NCI-H2107 (cell line): ENCODE data around the gene TESK1.
"Not testable (repeated sequence)": the region's sequence is repeated elsewhere in the genome, so short reads cannot be mapped to it uniquely, and the experiment has no call there.

Experiments used
- DNase-seq: peaks from one replicate; lab custom pipeline; 2025; lab: John Stamatoyannopoulos, UW

TESK1 gene

GRCh38 chr9:35604578-35605350 lies at the start of gene TESK1:
Gene TESK1 (plus strand): TSS chr9:35605262. CDS start chr9:35605620, 358 bp downstream.
- DNase-seq: no peak

GRCh38 chr9:35555881-35556280 lies 49.2 kb upstream of the TESK1 start:
- no peak for DNase-seq

DNA sequence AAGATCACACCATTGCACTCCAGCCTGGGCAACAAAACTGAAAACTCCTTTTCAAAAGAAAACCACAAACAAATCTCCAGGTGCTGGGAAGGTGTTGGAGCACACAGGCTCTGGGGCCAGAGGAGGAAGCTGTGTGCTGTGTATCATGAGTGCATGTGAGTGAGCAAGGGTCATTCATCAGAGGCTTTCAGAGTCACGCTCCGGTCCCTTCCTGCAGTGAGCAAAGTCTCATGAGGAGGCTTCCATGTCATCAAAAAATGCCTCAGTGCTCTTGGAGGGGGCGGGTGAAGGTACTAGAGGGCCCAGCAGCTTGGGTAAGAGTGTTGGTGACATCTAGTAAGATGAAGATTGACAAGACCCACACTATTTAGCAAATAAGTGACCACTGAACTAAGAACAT lies 48.3 kb upstream of the TESK1 start:
- DNase-seq: no peak

- DNase-seq: no peak
These were observed 47.7 kb upstream of the TESK1 start for GRCh38 chr9:35557320-35557719.

- DNase-seq: no peak
These were observed 46.9 kb upstream of the TESK1 start for GRCh38 chr9:35558185-35558584.

DNA sequence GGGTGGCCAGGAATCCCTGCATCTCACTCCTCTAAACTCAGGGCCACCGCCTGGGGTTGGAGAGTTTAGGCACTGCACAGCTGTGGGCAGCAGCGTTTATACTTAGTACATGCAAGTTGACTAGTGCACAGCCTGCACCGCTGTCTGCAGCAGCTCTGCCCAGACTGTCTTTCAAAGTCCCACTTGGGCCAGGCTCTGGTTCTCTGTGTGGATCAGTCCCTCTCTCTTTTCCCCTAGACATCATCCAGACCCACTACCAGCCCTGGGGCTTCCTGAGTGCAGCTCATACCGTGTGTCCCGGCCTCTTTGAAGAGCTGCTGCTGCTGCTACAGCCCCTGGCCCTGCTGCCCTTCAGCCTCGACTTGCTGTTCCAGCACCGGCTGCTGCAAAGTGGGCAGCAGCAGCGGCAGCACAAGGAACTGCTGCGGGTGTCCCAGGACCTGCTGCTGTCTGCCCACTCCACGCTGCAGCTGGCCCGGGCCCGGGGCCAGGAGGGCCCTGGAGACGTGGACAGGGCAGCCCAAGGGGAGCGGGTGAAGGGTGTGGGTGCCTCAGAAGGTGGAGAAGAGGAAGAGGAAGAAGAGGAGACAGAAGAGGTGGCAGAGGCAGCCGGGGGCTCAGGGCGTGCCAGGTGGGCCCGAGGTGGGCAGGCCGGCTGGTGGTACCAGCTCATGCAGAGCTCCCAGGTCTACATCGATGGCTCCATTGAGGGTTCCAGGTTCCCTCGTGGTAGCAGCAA lies 45.1 kb upstream of the TESK1 start:
- DNase-seq: no peak

DNA sequence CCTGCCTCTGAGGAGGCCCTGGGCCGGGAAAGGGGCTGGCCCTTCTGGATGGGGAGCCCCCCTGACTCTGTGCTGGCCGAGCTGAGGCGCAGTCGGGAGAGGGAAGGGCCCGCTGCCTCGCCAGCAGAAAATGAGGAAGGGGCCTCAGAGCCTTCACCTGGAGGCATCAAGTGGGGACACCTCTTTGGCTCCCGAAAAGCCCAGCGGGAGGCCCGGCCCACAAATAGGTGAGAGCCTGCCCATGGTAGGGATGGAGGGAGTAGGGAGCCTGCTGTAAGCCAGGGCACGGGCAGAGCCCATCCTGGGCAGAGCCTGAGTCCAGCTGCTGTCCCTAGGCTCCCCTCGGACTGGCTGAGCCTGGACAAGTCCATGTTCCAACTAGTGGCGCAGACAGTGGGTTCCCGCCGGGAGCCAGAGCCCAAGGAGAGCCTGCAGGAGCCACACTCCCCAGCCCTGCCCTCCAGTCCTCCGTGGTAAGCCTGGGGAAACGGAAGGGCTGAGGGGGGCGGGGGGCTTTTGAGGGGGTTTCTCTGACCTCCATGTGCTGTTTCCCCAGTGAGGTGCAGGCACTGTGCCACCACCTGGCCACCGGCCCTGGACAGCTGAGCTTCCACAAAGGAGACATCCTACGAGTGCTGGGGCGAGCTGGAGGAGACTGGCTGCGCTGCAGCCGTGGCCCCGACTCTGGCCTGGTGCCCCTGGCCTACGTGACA lies 44.3 kb upstream of the TESK1 start:
- DNase-seq: no peak

GRCh38 chr9:35561468-35562261 lies 43.4 kb upstream of the TESK1 start:
- DNase-seq: no peak

- no peak for DNase-seq
These were observed 41.9 kb upstream of the TESK1 start for GRCh38 chr9:35562895-35563780.

DNA sequence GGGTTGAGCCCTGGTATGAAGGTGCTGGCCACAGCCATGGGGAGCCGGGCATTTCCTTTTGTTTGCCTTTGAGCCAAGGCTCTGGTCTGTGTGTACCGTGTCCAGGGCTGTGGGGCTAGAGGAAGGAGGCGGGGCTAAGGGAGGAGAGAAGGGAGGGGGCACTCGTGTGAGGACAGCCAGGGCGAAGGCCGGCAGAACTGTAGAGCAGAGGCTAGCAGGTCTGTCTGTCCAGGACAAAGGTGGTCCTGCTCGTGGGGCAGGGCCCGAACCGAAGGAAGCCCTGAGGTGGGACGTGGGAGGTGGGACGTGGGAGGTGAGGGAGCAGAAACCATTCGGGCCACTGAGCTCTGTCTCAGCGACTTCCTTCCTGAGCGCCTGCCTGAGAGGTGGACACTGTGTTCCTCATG lies 41.3 kb upstream of the TESK1 start:
- no peak for DNase-seq

- DNase-seq: no peak
These were observed 40.4 kb upstream of the TESK1 start for GRCh38 chr9:35564658-35565061.

GRCh38 chr9:35566417-35566816 lies 38.6 kb upstream of the TESK1 start:
- no peak for DNase-seq

- DNase-seq: no peak
These were observed 36.9 kb upstream of the TESK1 start for GRCh38 chr9:35568196-35568595.

DNA sequence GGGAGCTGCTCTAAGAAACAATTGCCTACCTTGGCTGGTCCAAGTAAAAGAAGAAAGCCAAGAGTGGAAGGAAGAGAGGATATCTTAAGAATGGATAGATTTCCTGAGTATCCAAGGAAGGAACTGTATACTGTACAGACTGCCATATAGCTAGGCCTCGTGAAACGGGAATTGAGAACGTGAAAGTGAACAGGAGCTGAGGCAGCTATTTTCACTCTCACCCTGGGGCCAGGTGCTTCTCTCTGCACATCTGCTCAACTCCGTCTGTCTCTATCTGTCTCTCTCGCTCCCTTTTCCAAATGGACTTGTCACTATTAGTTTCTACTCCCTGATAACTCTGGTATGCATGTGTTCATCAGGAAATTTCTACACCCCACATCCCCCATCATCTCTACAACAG lies 35.9 kb upstream of the TESK1 start:
- DNase-seq: no peak

- DNase-seq: no peak
These were observed 34.2 kb upstream of the TESK1 start for GRCh38 chr9:35570709-35571504.

DNA sequence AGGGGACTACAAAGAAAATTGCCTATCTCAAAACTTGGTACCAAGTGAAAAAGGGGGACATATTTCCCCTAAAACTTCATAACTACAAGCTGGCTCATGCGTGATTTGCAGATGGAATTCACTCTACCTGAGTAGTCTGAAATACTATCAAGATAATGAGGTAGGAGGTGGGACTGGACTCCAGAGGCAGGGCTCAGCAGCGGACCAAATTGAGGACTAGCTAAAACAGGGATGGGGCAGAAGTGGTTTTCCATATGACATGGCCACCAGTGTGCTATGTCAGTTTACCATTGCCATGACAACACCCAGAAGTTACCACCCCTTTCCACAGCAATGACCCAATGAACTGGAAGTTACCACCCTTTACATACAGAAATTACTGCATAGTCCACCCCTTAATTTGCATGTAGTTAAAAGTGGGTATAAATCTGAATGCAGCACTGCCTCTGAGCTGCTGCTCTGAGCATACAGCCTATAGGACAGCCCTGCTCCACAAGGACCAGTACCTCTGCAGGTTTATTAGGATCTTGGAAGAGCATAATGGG lies 30.4 kb upstream of the TESK1 start:
- DNase-seq: no peak

DNA sequence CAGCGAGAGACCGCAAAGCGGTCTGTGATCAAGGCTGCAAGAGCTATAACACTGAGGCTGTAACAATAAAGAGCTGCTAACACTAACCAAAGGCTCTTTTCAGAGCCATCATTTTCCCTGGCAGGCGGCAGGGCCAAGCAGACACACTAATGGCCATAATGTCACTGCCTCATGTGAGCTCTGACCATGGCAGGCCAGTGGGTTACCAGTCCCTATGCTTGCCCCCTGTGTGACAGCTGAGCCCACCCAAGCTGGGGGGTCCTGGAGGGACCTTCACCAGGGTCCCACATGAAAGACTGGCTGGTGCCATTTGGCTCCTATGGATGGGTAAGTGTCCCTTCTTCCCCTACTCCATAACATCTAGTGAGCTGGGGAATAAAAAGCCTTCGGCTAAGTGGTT lies 29.6 kb upstream of the TESK1 start:
- DNase-seq: no peak

DNA sequence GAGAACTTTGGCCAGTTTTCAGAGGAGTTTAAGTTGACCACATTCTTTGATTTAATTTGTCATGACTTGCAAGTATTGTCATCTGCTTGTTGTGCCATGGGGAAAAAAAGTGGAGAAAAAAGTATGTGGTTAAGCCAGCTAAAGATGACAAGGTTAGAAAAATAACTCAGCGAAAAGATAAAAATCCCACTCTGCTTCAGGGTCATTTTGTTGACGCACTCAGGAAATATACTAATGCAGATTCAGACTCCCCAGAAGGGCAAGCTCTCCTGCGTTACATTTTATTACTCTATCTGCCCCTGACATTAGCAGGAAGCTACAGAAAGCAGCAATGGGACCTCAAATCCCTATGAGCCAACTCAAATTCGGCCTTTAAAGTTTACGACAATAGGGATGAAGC lies 27.6 kb upstream of the TESK1 start:
- DNase-seq: no peak

GRCh38 chr9:35579130-35579529 lies 25.9 kb upstream of the TESK1 start:
- no peak for DNase-seq

DNA sequence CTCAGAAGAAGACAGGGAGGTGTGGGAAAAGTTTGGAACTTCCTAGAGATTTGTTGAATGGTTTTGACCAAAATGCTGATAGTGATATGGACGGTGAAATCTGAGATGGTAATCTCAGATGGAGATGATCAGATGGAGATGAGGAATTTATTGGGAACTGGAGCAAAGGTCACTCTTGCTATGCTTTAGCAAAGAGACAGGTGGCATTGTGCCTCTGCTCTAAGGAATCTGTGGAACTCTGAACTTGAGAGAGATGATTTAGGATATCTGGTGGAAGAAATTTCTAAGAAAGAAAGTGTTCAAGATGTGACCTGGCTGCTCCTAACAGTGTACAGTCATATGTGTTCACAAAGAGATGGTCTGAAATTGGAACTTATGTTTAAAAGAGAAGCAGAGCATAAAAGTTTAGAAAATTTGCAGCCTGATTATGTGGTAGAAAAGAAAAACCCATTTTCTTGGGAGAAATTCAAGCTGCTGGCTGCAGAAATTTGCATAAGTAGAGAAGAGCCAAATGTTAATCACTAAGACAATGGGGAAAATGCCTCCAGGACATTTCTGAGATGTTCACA lies 25.3 kb upstream of the TESK1 start:
- not testable (repeated sequence) for DNase-seq
